Muscle of arm (tissue), 12 donors: ENCODE data around the gene TWF2. TPM values are rescaled to one million over a fixed set of nuclear protein-coding genes. Genes with fewer than 3 reads are reported as not detected.

Source experiments
- DNase-seq: peaks from one replicate; pipeline ENCODE4 v3.0.0-alpha.2; 2013
- polyA plus RNA-seq, 12 donors: library from polyadenylated mRNA; unstranded; fragments of 120-200 nt; gene quantifications; one replicate each; pipeline ENCODE4 v1.2.1, GENCODE V29; 2013; ENCODE audit not compliant: insufficient read length in 12 of 12

The TWF2 gene
- polyA plus RNA-seq, 12 donors, result 17.6 to 28.1 (median 22.2) TPM; not detected in 1

DNA sequence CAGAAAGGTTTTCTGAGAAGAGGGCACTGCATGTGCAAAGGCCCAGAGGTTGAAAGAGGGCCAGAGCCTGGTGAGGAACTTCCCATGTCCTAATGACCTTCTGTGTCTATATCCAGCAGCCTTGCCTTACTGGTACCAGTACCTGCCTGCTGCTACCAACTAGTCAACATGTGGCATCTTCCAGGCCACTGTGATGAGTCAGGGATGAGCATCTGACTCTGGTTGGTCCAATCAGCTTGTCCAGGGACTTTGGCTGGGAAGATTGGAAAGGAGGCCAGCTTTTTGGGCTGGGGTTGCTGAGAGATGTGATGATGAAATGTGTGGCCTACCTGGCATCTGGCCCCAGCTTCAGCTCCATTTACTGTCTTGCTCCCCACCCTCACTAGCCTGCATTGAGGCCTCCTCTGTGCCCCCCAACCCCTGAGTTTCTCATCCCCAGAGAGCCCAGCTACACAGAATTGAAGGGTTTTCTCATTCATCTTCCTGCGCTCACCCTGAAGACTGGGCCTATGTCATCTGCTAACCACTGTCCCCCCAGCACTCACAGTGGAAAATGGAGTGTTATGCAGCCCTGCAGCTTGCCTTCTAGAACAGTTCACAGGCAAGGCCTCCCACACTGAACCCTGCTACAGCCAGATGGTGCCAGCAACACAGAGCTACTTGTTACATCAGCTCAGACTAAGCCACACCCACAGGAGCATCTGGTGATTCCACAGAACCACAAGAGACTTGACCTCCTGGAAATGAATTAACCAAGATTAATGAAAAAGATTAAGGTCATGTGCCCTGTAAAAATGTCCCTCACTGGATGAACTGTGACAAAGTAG lies 1.3 kb upstream of the TWF2 start:
- no peak for DNase-seq

DNA sequence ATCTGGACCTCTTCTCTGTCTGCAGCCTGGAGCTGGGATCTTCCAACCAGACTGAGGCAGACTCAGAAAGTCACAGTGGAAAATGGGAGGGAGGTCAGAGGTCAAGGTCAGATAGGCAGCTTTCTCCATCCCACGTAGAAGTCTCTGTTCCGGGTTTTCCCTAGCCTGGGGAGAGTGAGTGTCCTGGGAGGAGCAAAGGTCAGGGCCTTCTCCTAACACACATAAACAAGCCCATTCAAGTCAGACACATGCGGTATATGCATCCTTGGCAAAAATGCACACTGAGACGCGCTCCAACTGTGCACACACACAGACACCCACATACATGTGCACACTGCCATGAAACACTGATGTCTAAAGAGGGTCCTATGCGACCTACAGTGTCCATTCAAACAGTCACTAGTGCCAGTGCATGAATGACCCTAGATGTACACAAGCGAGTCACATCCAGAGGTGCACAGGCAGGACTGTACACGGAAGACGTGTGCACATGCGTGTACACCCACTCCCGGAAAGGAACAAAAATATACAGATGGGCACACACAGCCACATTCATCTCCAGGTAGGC lies 681 bp downstream of the TWF2 start:
- no peak for DNase-seq

DNA sequence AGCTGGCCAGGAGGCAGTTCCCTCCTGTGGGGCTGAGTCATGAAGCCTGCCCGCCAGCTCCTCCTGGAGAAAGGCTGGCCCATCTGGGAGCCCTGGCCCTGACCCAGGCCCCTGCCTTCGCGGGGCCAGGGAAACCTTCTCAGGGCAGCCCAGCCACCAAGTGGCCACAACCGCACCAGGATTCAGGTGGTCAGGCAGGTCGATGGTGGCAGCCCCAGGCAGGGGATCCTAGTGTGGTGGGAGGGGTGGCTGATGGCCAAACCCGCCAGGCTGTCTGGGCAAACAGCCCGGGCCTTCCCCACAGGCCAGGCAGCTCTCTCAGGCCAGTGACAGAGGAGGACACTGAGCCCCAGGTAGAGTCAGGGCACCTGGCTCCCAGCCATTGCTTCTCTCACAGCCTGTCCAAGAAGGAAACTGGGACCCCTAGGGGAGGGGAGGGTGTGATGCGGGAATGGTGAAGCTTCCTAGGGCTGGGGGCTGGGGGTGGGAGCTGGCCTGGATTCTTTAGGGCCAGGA lies 1.2 kb downstream of the TWF2 start:
- DNase-seq, result no peak

DNA sequence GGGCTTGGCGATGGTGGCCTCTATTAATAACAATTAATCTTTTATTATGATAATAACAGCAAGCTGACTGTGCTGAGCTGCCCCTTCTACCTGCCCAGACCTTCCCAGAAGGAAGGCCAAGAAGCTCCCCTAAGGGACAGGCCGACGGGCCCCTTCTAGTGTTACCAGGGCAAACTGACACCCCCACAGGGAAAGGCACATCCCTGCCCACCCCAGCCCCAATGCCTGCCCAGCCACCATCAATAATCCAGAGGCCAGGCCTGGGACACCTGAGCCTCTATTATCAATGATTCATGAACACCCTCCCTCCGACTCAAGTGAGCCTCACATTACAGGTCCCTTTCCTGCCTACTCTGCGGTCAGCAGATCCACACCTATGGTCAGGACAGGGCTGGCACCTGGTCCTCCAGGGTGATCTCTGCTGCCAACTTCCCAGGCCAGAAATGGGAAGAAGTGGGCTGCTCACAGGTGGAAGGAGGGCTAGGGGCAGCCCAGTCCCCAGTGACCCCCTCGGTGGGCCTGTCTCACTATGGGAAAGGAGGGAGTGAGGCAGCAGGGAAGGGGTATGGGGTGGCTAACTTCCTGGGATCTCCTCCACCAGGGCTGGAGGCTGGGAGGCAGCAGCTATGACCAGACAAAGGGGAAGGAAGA lies 1.8 kb downstream of the TWF2 start:
- DNase-seq, result no peak

DNA sequence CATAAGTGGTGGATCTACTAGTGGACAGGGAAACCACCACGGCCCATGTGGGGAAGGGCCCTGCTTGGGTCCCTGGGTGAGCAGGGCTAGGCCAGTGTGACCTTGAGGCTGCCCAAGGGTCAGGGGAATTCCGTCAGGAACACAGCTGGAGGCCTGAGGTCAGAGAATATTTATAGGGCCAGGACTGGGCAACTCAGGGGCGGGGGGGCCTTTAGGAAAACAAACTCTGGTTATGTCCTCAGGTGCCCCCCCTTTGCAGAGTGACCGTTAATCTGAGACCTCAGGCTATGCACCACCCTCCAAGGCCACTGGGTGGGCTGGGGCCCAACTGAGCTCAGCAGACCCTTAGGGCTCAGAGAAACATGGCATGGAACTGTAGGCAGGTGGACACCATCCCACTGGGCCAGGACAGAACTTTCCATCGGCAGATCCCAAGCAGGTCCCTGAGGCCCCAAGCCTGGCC lies 2.5 kb downstream of the TWF2 start:
- DNase-seq, result no peak

DNA sequence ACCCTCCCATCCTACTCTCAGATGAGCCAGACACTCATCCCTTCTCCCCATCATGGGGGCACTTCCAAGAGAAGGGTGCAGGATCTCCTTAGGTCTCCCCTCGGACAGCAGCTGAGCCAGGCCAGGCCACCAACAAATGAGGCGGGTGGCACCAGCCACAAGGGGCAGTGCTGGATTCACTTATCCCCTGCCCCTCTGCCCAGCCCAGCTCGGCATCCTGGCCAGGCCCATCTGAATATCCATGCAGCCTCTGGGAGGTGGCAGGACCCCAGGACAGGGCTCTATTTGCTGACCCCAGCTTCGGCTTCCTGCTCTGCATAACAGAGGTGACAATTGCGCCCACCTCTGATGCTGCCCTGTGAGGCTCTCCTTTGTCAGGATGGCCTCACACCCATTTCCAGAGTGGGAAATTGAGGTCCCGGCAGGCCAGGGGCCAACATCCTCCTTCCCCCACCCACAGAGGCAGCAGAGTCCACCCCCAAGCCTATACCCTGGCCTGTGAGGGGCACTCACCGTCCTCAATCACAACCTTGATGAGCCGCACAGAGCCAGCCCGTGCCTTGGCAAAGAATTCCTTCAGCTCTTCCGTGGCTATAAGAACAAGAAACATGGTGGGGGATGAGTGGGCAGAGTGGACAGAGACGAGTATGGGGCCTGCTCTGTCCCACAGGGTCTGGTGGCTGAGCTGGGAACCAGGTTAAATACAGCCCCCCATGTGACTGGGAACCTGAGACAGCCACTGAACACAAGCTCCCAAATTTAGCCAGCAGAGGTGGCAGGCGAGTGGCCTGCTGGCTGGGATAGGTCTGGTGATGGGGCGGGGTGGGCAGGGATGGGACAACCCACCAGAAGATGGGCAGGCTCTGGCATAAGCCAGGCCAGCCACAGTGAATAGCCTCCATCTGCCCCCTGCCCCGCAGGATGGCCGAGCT lies 4.2 kb downstream of the TWF2 start:
- no peak for DNase-seq

DNA sequence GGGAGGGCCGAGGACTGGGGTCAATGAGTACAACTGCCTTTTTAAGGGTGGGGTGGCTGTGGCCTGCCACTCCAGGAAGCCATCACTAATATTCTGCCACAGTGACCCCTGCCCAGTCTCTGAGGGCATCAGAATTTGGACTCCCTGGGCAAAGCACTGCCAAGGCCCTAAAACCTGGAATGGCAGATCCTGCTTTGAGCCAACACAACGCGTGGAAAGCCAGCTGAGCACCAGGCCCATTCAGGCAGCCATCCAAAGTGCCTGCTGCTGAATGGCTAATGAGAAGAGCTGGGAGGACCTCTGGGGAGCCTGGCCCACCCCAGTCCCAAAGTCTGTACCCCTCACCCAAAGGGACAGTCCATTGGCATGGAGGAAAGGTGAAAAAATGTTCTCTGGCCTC lies 5.0 kb downstream of the TWF2 start:
- no peak for DNase-seq

DNA sequence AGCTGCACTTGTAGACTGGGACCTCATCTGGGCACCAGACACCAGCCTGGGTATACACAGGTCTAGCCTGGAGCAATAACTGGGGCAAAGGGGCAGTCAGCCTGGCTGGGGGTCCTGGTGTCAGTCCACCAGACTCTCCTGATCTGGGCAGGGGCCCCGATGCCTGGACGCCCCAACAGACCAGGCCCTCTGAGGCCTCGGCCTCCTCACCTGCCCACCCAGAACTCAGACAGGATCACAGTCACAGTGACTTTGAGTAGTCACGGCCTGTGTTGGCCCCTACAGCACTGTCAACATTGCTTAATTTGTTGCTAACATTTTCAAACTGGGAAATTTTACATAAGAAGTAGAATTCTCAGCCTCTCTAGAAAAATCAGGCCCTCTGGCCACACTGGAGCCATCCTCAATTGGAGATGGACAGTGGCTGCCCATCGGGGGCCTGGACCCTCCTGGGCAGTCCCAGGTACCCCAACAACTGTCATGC lies 5.8 kb downstream of the TWF2 start:
- DNase-seq, result no peak

DNA sequence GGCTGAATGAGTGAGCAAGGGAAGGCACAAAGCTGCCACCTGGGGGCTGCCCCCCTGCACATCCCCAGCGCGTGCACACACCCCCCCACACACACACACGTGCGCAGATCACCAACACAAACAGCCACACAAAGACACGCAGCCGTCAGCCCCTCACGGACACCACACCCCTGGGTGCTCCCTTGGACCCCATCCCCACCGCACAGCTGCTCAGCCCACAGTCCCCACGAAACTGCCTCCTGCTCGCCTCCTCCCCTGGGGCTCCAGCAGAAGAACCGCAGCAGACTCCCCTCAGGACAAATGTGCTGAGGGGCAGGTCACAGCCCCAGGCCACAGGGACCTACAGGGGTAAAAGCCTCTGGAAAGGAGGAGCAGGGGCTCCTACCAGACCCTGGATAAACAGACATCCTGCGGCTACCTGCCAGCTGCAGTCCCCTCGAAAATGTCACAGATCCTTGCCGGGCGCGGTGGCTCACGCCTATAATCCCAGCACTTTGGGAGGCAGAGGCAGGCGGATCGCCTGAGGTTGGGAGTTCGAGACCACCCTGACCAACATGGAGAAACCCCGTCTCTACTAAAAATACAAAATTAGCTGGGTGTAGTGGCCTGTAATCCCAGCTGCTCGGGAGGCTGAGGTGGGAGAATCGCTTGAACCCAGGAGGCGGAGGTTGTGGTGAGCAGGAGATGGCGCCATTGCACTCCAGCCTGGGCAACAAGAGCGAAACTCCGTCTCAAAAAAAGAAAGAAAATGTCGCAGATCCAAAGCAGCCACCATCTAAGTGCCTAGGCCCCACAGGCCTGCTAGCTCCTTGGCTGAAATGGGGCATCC lies 6.5 kb downstream of the TWF2 start:
- DNase-seq, result no peak

DNA sequence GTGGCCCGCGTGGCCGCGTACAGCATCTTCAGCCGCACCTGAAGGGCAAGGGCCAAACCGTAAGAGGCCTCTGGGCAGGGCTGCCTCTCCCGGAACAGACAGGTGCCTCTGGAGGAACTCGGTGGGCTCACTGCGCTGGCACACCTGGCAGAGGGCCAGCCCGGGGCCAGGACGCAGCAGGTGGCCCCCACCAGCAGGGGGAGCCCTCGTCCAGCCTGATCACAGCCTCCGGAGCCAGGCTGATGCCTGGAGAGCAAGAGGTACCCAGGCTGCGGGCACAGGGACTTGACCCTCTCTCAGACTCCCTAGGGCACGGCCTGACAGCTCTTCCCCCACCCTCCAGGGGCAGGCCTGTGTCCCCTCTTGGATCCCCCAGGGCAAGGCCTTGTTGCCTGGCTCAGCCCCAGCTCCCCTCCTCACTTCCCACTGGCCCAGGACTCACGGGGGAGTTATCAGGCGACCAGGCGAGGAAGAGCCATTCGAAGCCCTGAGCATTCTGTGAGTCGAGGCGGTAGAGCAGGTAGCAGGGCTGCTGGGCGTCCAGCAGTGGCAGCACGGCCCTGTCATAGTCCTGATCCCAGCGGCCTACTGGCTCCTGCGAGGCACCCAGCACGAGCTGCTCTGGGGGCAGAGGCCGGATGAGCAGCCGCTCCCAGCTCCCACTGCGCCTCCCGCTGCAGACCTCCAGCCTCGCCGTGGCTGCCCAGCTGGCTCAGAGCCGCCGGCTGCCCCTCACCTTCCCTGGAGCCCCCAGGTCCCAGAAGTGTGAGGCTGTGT lies 7.3 kb downstream of the TWF2 start:
- DNase-seq, result no peak

DNA sequence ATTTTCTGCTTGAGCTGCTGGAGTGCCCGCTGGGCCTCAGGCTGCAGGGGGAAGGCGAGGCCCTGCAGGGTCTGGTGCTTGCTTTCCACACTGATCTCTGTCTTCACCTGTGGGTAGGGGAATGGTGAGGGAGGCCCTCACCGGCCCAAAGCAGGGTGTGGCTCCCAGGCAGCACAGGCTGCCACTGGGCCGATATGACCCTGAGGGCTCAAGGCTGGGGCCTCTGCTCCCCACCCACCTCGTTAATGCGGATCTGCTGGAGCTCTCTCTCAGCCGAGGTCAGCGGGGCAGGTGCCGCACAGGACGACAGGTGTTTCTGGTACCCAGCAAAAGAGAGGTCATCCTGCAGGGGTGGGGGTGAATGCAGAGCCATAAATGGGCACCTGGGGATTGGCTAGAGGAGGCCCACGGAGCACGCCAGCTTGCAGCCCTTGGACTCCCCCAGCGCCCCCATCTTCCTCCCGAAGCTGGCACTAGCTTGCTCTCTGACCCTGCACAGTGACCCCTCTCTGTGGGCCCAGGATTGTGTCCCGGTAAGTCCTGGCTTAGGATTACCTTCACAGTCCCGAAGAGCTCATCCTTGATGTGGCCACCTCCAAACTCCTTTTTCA lies 8.0 kb downstream of the TWF2 start:
- DNase-seq, result no peak

DNA sequence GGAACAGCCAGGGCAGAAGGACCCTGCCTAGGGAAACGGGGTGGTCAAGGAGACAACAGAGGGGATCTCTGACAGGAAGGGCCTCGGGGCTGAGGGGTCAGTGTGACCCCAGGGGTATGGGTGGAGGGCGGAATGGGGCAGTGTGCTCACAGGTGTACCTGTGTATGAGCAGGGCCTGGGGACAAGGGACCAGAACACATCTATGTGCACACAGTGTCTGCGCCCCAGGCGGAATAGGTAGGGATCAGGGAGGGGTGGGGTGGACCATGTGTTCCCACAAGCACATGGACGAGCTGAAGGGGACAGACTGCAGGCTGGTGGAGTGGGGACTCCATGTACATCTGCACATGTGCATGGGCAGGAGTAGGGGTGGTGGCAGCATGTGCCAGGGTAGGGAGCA lies 8.5 kb downstream of the TWF2 start:
- DNase-seq, result no peak

DNA sequence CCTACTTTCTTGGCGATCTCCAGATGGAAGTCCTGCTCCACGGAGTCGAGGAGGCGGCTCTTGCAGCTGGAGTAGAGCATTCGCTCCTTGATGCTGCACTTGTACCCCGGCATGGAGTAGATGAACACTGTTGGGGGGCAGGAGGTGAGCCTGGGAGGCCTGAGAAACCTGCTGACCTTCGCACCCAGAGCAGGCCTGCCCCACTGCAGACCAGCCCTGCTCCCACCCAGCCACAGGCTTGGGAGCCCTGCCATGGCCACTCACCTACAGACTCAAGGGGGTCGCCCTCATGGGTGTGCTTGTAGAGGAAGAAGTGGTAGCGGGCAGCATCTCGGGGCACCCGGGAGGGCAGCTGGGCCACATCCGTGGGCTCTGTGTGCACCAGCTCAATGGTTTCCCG lies 9.3 kb downstream of the TWF2 start:
- DNase-seq, result no peak

DNA sequence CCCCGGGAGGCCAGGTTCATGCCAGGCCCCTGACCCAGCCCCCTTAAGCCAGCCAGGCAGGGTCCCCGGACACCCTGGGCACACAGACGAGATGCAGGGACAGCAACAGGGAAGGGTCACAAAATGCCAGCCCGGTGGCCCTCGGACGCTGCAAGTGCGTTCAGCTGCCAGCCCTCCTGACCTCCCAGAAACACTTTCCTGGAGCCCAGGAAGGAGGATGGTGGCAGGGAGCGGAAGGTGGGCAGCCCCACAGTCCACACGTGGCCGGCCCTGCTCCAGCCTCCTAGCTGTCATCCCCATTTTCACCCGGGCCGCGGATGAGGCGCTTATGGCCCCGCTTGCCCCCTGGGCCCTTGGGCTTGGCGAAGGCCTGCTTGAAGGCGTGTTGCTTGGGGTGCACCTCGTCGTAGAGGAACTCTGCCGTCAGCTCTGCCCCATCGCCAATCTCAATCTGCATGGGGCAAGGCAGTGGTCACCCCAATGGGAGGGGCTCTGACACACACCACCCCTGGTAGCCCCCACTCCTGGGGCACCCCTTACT lies 10.1 kb downstream of the TWF2 start:
- no peak for DNase-seq

DNA sequence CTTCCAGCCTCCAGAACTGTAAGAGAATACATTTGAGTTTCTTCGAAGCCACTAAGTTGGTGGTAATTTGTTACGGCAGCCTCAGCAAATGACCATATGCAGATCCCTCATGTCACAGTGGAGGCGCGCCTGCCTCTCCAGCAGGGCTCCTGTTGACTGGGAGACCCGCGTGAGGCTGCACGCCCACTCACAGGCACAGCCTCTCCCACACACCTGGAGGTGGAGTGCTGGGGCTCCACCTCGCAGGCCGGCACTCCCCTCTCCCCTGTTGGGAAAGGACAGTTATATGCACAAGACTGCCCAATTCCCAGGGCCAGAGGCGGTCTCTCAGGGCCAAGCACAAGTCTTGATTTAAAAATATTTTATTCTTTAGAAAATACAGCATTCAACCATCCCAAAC lies 10.7 kb downstream of the TWF2 start:
- no peak for DNase-seq

DNA sequence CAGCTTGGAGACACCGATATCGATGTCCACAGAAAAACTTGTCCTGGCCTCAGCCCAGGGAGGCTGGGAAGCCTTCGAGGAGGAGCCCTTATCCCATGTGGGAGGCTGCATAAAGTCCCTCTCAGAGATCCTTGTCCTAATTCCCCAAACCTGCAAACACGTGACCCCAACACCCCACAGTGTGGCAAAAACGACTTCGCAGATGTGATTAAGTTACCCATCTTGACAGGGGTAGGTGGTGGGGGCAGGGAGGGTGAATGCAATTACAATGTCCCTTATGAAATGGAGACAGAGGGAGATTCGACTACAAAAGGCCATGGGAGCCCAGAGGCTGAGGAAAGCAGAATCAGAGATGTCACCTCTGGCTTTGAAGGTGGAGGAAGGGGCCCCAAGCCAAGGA lies 11.2 kb downstream of the TWF2 start:
- no peak for DNase-seq

DNA sequence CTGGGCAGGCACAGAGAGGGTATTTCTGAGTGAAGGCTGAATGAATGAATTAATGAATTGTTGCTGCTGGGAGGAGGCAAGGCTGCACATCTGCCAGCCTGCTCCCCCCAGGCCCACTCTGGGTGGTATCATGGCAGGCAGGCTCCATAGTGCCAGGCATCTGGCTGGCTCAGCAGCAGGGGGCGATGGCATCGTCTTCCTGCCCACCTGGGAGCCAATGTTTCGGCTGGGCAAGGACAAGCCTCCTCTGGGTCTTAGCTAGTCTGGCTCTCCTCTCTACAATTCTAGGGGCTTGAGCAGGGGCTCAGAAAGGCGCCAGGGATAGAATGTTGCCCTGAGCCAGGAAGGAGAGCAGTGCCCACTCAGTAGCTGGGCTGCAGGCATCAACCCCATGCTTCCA lies 11.8 kb downstream of the TWF2 start:
- no peak for DNase-seq

DNA sequence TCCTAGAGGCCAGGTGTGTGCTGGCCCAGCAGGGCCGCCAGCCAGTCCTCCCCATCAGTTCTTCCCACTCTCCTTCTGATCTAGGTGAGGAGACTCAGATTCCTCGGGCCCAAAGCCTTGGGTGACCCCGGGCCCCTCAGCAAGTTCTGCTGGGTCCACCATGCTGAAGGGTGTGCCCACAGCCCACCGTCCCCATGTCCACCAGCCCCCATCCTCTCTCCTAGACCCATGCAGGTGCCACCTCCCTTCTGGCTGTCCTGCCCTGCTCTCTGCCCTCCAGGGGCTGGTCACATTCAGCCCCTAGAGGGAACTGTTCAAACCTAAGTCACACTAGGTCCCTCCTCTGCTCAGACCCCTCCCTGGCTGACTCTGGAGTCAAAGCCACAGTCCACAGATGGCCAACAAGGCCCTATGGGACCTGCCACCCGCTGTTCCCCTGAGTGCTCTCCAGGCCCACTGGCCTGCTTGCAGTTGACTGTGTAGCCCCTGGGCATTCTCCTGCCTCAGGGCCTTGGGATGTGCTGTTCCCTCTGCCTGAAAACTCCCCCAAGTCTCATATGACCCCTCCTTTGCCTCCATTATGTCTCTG lies 12.6 kb downstream of the TWF2 start:
- no peak for DNase-seq
